Measurements from ENCODE around the gene BTLA.

DNA sequence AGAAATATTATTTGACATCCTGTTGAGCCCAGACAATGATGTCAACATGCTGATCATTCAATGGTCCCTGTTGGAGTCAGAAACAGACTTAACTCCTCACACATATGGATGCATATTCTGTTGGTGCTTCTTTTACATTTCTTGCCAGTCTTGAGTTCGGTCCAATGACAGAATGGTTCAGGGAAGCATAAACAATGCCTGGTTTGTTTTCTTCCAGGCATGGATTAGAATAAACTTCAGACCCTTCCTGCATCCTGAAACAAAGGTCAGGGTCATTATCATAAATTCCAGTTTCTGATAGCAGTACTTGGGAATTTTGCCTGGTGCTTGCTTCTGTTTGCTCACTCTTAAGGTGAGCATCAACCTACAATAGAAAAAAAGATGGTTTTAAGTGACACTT, 33.3 kb downstream of the BTLA start:
- no peak for TF ChIP-seq POLR2A (IDR thresholded peaks at IDR 0.05)
- TF ChIP-seq, protein P1, sequence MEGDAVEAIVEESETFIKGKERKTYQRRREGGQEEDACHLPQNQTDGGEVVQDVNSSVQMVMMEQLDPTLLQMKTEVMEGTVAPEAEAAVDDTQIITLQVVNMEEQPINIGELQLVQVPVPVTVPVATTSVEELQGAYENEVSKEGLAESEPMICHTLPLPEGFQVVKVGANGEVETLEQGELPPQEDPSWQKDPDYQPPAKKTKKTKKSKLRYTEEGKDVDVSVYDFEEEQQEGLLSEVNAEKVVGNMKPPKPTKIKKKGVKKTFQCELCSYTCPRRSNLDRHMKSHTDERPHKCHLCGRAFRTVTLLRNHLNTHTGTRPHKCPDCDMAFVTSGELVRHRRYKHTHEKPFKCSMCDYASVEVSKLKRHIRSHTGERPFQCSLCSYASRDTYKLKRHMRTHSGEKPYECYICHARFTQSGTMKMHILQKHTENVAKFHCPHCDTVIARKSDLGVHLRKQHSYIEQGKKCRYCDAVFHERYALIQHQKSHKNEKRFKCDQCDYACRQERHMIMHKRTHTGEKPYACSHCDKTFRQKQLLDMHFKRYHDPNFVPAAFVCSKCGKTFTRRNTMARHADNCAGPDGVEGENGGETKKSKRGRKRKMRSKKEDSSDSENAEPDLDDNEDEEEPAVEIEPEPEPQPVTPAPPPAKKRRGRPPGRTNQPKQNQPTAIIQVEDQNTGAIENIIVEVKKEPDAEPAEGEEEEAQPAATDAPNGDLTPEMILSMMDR (IDR thresholded peaks at IDR 0.05) = no peak
